VCaP (cell line): Measurements from ENCODE around the gene TPST2.

Experiments
- H3K27ac ChIP-seq: fragments of 450-650 bp; 2 replicates; pipeline ENCODE4 v1.5.1; 2017
- TF ChIP-seq, protein P1 (sequence below): fragments of 450-650 bp; conservative IDR thresholded peaks from 2 replicates; pipeline ENCODE4 v1.5.1; 2017; ENCODE audit warnings: mild to moderate bottlenecking, moderate library complexity

TPST2 gene

DNA sequence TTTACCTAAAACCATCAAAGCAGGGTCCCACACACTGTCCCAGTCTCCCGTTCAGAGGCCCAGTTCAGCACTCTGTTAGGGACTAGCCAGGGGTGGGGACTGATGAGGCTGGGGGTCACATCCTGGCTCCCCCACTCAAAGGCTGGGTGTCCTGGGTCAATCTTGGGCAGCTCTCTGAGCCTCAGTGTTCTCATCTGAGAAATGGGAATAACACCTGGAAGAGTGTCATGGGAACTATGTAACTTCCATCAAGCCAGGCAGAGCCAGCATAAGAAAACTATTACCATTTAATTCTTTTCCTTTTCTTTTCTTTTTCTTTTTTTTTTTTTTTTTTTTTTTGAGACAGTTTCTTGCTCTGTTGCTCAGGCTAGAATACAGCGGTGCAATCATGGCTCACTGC is 38.4 kb downstream of the TPST2 start:
- TF ChIP-seq, protein P1, sequence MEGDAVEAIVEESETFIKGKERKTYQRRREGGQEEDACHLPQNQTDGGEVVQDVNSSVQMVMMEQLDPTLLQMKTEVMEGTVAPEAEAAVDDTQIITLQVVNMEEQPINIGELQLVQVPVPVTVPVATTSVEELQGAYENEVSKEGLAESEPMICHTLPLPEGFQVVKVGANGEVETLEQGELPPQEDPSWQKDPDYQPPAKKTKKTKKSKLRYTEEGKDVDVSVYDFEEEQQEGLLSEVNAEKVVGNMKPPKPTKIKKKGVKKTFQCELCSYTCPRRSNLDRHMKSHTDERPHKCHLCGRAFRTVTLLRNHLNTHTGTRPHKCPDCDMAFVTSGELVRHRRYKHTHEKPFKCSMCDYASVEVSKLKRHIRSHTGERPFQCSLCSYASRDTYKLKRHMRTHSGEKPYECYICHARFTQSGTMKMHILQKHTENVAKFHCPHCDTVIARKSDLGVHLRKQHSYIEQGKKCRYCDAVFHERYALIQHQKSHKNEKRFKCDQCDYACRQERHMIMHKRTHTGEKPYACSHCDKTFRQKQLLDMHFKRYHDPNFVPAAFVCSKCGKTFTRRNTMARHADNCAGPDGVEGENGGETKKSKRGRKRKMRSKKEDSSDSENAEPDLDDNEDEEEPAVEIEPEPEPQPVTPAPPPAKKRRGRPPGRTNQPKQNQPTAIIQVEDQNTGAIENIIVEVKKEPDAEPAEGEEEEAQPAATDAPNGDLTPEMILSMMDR, result no peak
- H3K27ac ChIP-seq, result no peak overlapping the region

DNA sequence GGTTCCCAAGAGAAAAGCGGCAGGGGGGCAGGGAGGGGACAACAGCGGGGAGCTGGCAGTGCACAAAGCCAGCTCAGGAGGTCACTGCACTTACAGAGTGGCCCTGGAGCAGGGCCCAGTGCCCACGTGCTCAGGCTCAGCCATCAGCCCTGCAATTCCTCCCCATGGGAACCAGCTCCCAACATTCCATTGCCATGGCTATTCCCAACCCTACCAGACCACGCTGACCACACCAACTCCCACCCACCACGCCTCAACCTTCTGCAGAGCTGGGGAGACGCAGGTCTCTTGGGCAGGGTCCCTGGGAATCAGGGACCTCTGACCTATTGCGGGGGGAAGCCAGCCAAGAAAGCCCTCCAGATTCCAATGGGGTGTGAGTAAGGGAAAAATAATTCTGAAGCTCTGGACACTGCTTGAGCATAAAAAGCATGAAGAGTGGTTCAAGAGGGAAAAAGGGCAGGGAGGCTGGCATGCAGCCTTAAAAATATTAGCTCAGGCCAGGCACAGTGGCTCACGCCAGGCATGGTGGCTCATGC is 39.4 kb downstream of the TPST2 start:
- H3K27ac ChIP-seq, result no peak overlapping the region
- TF ChIP-seq, protein P1, result no peak

DNA sequence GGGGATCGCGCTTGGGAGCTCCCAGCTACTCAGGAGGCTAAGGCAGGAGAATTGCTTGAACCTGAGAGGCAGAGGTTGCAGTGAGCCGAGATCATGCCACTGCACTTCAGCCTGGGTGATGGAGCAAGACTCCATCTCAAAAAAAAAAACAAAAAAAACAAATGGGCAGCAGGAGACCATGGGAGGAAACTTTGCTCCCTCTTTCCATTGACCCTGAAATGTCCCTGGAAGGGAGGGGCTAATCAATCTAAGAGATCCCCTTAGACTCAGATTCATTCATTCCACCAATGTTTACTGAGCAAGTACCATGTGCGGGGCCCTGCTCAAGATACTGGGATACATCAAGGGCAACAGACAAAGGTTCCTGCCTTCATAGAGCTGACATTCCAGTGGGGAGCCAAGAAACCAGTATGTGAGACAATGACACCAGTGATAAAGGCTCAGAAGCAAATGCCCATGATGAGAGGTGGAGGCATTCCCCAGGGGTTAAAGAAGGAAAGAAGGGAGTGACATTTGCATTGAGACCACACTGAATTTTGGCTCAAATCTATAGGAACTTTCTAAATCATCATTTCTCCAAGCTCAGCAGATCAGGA is 39.9 kb downstream of the TPST2 start:
- TF ChIP-seq, protein P1, result no peak
- no peak overlapping the region for H3K27ac ChIP-seq

DNA sequence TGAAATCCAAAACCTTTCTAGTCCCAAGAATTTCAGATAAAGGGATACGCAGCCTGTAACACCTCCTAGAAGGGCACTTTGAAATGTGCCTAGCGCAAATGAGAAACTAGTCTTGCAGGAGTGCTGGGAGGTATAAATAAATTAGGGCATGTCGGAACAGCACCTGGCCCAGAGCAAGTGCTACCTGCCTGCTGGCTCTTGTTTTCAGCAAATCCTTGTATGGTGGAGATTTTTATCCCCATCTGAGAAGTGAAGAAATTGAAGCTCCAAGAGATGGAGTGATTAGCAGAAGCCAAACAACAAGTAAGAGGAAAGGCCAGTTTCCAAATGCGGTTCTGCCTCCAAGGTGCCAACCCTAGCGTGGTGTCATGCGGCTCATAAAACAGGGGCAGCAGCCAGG is 40.9 kb downstream of the TPST2 start:
- TF ChIP-seq, protein P1, result no peak
- H3K27ac ChIP-seq, result no peak overlapping the region

DNA sequence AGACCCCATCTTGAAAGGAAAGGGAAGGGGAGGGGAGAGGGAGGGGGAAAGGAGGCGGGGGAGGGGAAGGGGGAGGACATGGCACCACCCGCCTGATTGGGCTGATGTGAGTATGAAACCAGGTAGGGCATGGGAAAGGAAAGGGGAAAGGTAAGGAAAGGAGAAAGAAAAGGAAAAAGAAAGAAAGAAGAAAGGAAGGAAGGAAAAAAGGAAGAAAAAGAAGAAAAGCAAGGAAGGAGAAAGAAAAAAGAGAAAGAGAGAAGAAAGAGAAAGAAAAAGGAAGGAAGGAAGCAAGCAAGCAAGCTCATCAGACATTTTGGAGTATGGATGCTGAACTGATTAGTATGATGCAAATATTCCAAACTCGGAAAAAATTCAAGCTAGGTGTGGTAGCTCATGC is 41.6 kb downstream of the TPST2 start:
- TF ChIP-seq, protein P1, result no peak
- H3K27ac ChIP-seq, result no peak overlapping the region

DNA sequence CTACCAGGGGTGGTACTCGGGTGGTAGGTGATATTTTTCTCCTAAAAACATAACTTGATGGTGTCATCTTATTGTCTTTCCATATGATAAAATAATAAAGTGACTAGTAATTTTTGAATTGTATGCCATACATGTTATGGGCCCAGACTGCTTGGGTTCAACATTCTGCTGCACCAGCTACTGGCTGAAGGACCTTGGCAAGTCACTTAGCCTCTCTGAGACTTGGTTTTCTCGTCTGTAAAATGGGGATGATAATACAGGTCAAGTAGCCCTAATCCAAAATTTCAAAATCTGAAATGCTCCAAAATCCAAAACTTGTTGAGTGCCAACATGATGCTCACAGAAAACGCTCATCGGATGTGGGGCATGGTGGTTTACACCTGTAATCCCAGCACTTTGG is 42.1 kb downstream of the TPST2 start:
- TF ChIP-seq, protein P1, result no peak
- no peak overlapping the region for H3K27ac ChIP-seq

DNA sequence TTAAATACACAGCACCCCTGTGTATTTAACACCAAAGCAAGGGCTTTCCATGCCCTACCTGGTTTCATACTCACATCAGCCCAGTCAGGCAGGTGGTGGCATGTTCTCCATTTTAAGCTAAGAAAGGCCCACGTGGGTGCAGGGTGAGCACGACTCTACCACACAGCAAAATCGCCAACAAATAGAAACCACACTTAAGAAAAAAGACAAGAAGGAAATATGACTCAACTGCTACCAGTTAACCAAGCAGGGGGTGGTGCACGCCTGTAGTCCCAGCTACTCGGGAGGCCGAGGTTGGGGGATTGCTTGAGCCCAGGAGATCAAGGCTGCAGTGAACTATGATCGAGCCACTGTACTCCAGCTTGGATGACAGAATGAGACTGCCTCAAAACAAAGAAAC is 42.5 kb downstream of the TPST2 start:
- TF ChIP-seq, protein P1, result no peak

More for the DNA sequence above, 42.5 kb downstream of the TPST2 start:
- no peak overlapping the region for H3K27ac ChIP-seq
